Psoas muscle (tissue), 8 donors: ENCODE results near the gene SPAG16. TPM values are rescaled to one million over a fixed set of nuclear protein-coding genes. Genes with fewer than 3 reads are reported as not detected.

ENCODE experiments used
- ATAC-seq, 4 donors: fragments of 200-7000 bp; cut with Tn5 transposase; one replicate each; pipeline ENCODE4 v1.9.1; 2020; ENCODE audit warnings: moderate library complexity in 3 of 4, mild to moderate bottlenecking in 2 of 4
- DNase-seq, 2 donors: peaks; one replicate each; pipeline ENCODE4 v3.0.0-alpha.2; 2020
- H3K27ac ChIP-seq: fragments of 200-600 bp; one replicate; pipeline ENCODE4 v1.8.0; 2022
- H3K27me3 ChIP-seq, 3 donors: fragments of 200-600 bp in 1 of 3; one replicate each; pipeline versions ENCODE4 v1.6.1 to v1.8.0; 2013 to 2022; ENCODE audit warnings: low read length in 2 of 3, mild to moderate bottlenecking in 2 of 3, moderate library complexity in 1 of 3; ENCODE audit not compliant: insufficient read depth in 3 of 3
- H3K36me3 ChIP-seq, 2 donors: fragments of 200-600 bp in 1 of 2; one replicate each; pipeline versions ENCODE4 v1.6.1 to v1.8.0; 2013 to 2022; ENCODE audit warnings: low read depth in 1 of 2, mild to moderate bottlenecking in 1 of 2, moderate library complexity in 1 of 2; ENCODE audit not compliant: insufficient read depth in 1 of 2
- H3K4me1 ChIP-seq: fragments of 200-600 bp; one replicate; pipeline ENCODE4 v1.8.0; 2022
- H3K4me3 ChIP-seq: fragments of 200-600 bp; one replicate; pipeline ENCODE4 v1.8.0; 2022; ENCODE audit warnings: mild to moderate bottlenecking
- H3K9me3 ChIP-seq: fragments of 200-600 bp; one replicate; pipeline ENCODE4 v1.8.0; 2022
- WGBS, 3 donors: extraction: QIAGEN DNeasy Blood & Tissue Kit; methylation state at CpG; one replicate each; pipeline versions ENCODE4 v1.1.6 to v1.1.7; 2013; 5-methylcytosine and 5-hydroxymethylcytosine counted together
- intact Hi-C, 2 donors: fragments of 100-400 bp; cut with DNase I; formaldehyde crosslinking; loops; one replicate each; pipeline versions ENCODE4 v1.11.0 to v1.14.2; 2022
- polyA plus RNA-seq, 3 donors: library from polyadenylated mRNA; stranded (reverse); fragments of 200-250 nt; gene quantifications; one replicate each; pipeline ENCODE4 v1.2.3, GENCODE V29; 2013
- total RNA-seq, 4 donors: library from RNA; stranded (reverse); fragmentation: NEBNext Ultra II Directional in 2 of 4; extraction: Animal tissue kit (Norgen Biotek cat#: 25700) in 2 of 4; gene quantifications; one replicate each; pipeline versions ENCODE4 v1.2.1 to v1.2.4, GENCODE V29; 2021 to 2023
- TF ChIP-seq, protein P1 (sequence below): fragments of 200-600 bp; IDR thresholded peaks from one replicate; pipeline ENCODE4 v1.8.0; 2022; ENCODE audit warnings: antibody characterized with exemption
- donor health status: healthy with polysubstance abuse.
- donor health status: DM: no; HTN: no; CAD: no; lungs with moderate emphysema.
- donor health status: Bipolar disorder and iron deficiency.
- donor health status: healthy.
- donor health status: DM: yes; HTN: yes; CAD: no.
- donor health status: DM: no; HTN: no; CAD: no.
- donor health status: DM: no; HTN: no; CAD: no.
- donor health status: DM: yes; HTN: yes; CAD: no.

Gene SPAG16
- total and polyA plus RNA-seq, 7 donors: 1.6 to 8.7 (median 4.3) TPM

DNA sequence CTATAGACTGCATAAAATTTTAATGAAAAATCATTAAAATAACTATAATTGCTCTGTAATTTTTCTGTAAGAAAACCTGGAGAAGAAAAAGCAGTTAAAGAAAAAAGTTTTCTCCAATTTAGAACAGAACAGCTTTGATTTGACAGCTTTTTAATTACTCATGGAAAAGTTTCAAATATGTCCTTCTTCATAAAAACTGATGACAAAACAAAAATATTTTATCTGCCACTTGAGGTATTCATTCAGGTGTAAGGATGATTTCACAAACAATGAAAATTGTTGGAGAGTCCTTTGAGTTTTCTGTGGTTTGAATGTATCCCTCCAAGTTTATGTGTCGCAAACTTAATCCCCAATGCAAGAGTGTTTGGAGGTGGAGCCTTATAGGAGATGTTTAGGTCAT, 824.3 kb downstream of the SPAG16 start:
- peaks cover 9% of the 10 kb centered on the region for H3K9me3 ChIP-seq
- no peak overlapping the region for H3K27ac ChIP-seq
- no peaks in the 10 kb centered on the region for H3K4me1 ChIP-seq
- WGBS, 3 donors: 87 to 94% (median 92%) methylated on average over 1 of the region's 1 CpG
- no peak overlapping the region for H3K4me3 ChIP-seq
- TF ChIP-seq, protein P1, sequence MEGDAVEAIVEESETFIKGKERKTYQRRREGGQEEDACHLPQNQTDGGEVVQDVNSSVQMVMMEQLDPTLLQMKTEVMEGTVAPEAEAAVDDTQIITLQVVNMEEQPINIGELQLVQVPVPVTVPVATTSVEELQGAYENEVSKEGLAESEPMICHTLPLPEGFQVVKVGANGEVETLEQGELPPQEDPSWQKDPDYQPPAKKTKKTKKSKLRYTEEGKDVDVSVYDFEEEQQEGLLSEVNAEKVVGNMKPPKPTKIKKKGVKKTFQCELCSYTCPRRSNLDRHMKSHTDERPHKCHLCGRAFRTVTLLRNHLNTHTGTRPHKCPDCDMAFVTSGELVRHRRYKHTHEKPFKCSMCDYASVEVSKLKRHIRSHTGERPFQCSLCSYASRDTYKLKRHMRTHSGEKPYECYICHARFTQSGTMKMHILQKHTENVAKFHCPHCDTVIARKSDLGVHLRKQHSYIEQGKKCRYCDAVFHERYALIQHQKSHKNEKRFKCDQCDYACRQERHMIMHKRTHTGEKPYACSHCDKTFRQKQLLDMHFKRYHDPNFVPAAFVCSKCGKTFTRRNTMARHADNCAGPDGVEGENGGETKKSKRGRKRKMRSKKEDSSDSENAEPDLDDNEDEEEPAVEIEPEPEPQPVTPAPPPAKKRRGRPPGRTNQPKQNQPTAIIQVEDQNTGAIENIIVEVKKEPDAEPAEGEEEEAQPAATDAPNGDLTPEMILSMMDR: no peak
- H3K27me3 ChIP-seq: no peaks in the 10 kb centered on the region
- ATAC-seq: no peak
- no peak for DNase-seq
- intact Hi-C loops: no loop called here
- no peaks in the 10 kb centered on the region for H3K36me3 ChIP-seq

DNA sequence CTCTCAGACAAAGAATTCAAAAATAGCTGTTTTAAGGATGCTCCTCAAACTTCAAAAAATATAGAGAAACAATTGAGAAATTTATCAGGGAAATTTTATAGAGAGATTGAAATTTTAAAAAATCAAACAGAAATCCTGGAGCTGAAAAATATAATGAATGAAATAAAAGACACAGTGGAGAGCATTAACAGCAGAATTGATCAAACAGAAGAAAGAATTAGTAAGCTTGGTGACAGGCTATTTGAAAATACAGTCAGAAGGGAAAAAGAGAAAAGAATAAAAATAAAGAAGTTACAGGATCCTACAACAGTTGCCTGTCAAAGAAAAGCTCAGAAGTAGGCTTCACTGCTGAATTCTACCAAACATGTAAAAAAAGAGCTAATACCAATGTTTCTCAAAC, 832.8 kb downstream of the SPAG16 start:
- intact Hi-C loops: no loop called here
- Histone ChIP-seq H3K27me3 (no peaks in the 10 kb centered on the region), H3K27ac (no peak overlapping the region), H3K4me3 (no peak overlapping the region), H3K4me1 (no peaks in the 10 kb centered on the region), H3K36me3 (no peaks in the 10 kb centered on the region), H3K9me3 (peaks cover 17% of the 10 kb centered on the region)
- DNase-seq: no peak
- TF ChIP-seq, protein P1: no peak
- ATAC-seq: no peak

DNA sequence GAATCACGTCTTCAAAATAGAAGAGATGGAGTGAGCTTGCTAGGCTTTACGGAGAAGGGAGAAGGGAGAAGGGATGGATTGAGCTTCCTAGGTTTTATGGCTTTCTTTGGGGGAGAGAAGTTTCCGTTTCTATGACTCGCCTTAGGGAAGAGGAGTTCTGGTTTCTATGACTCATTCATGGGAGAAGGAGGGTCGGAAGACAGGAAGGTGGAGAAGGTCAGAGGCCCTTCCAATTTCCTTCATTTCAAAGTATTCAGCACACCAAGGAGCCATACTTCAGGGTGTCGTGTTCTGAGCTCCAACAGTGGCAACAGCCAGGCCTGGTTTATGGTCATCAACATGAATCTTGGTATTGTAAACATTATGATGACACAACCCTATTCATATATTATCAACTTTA, 841.9 kb downstream of the SPAG16 start:
- no peaks in the 10 kb centered on the region for H3K36me3 ChIP-seq
- 54 to 59% (median 59%) methylated on average over 6 of the region's 6 CpGs for WGBS, 3 donors
- H3K4me3 ChIP-seq: no peak overlapping the region
- peaks cover 0 to 3% (median 0%) of the 10 kb centered on the region in 3 donors for H3K27me3 ChIP-seq
- DNase-seq: no peak
- ATAC-seq: no peak
- no peaks in the 10 kb centered on the region for H3K4me1 ChIP-seq
- no peak overlapping the region for H3K27ac ChIP-seq
- TF ChIP-seq, protein P1: no peak
- intact Hi-C loops: no loop called here
- H3K9me3 ChIP-seq: no peaks in the 10 kb centered on the region

DNA sequence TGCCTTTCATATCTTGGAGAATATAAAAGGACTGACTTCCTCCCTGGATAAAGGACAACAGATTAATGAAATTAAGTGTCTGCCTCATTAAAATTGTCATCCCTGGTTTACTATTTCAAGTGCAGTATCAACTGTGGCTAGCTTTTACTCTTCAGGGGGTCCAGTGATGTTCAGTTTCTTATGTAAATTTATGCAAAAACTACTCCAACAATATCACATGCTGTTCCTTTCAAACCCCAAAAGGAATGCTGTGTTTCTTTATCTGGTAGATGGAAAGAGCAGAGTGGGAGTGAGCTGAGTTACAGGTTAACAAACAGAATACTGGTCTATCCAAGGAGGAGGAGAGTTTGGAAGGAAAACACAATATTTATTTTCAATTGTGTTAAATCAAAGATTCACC, 842.9 kb downstream of the SPAG16 start:
- no peak for ATAC-seq
- Histone ChIP-seq H3K27ac (no peak overlapping the region), H3K4me1 (no peaks in the 10 kb centered on the region), H3K36me3 (no peaks in the 10 kb centered on the region), H3K4me3 (no peak overlapping the region), H3K9me3 (no peaks in the 10 kb centered on the region), H3K27me3 (peaks cover 0 to 3% (median 0%) of the 10 kb centered on the region in 3 donors)
- intact Hi-C loops: no loop called here
- TF ChIP-seq, protein P1: no peak
- no peak for DNase-seq

DNA sequence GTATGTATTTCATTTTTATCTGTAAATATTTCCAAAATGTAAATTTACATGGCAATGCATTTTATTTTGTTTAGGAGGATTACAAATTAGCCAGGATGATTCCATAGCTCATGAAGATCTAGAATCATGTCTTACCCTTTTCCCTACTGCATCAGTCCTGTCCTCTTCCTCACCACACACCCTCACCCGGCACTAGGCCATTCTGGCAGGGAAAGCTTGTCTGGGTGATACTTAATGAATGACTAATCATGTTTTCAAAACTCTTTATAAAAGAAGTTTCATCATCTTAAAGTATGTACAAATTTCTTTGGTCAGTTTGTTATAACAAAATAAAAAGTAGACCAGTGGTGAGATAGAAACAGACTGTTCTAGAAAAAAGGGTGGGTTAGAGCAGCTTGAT, 843.3 kb downstream of the SPAG16 start:
- ATAC-seq: no peak
- peak; percentile 46 to 60 for DNase-seq
- peaks cover 0 to 3% (median 0%) of the 10 kb centered on the region in 3 donors for H3K27me3 ChIP-seq
- no peaks in the 10 kb centered on the region for H3K36me3 ChIP-seq
- no peaks in the 10 kb centered on the region for H3K4me1 ChIP-seq
- intact Hi-C loops: no loop called here
- H3K4me3 ChIP-seq: no peak overlapping the region
- no peak overlapping the region for H3K27ac ChIP-seq
- no peaks in the 10 kb centered on the region for H3K9me3 ChIP-seq
- TF ChIP-seq, protein P1: no peak
- 43 to 58% (median 44%) methylated on average over 1 of the region's 1 CpG for WGBS, 3 donors
